CD14-positive monocyte (primary cell): ENCODE results near the gene PCDHGA11. TPM values are rescaled to one million over a fixed set of nuclear protein-coding genes. Genes with fewer than 3 reads are reported as not detected.

Source experiments
- DNase-seq, 3 donors: peaks; one replicate each; pipeline ENCODE4 v3.0.0-alpha.2; 2011 to 2022
- H2AFZ ChIP-seq: 2 replicates; pipeline ENCODE4 v1.6.0; 2012; ENCODE audit warnings: mild to moderate bottlenecking, low read depth, low read length, inconsistent platforms; ENCODE audit not compliant: insufficient read depth, poor library complexity, severe bottlenecking
- H3K27ac ChIP-seq, 2 donors: 1 replicate in 1 of 2; 2 replicates in 1 of 2; pipeline ENCODE4 v1.5.1; 2012 to 2013; ENCODE audit warnings: low read length in 2 of 2, control low read depth in 1 of 2, inconsistent platforms in 1 of 2, low read depth in 1 of 2, mild to moderate bottlenecking in 1 of 2
- H3K27me3 ChIP-seq, 2 donors: one replicate each; pipeline versions ENCODE4 v1.6.0 to v1.6.1; 2011 to 2013; ENCODE audit warnings: low read length in 2 of 2; ENCODE audit not compliant: control insufficient read depth in 2 of 2, insufficient read depth in 2 of 2
- H3K36me3 ChIP-seq, 2 donors: replicated peaks in 1 of 2; 1 replicate in 1 of 2; 2 replicates in 1 of 2; pipeline versions ENCODE4 v1.5.1 to v1.6.1; 2012 to 2013; ENCODE audit warnings: low read length in 2 of 2, control low read depth in 1 of 2, inconsistent platforms in 1 of 2, mild to moderate bottlenecking in 1 of 2; ENCODE audit not compliant: insufficient read depth in 2 of 2, control insufficient read depth in 1 of 2
- H3K4me1 ChIP-seq, 2 donors: 1 replicate in 1 of 2; 2 replicates in 1 of 2; pipeline versions ENCODE4 v1.5.1 to v1.6.1; 2012 to 2013; ENCODE audit warnings: low read length in 2 of 2, control low read depth in 1 of 2, inconsistent platforms in 1 of 2, mild to moderate bottlenecking in 1 of 2, moderate library complexity in 1 of 2; ENCODE audit not compliant: insufficient read depth in 2 of 2, control insufficient read depth in 1 of 2
- H3K4me2 ChIP-seq: replicated peaks from 2 replicates; pipeline ENCODE3; 2012; ENCODE audit warnings: low read length, moderate library complexity, mild to moderate bottlenecking; ENCODE audit not compliant: poor library complexity, severe bottlenecking; ENCODE audit errors: extremely low read depth
- H3K4me3 ChIP-seq, 3 experiments: fragments of 200-600 bp in 1 of 3; sonication (generic) in 1 of 3; replicated peaks in 1 of 3; 1 replicate in 2 of 3; 2 replicates in 1 of 3; pipeline ENCODE4 v1.5.1; 2011 to 2013; ENCODE audit warnings: low read length in 3 of 3, mild to moderate bottlenecking in 3 of 3, control low read depth in 2 of 3, low read depth in 2 of 3, inconsistent platforms in 1 of 3, moderate library complexity in 1 of 3
- H3K79me2 ChIP-seq: 2 replicates; pipeline ENCODE4 v1.6.0; 2012; ENCODE audit warnings: mild to moderate bottlenecking, control low read depth, inconsistent platforms, low read length, moderate library complexity; ENCODE audit not compliant: insufficient read depth
- H3K9ac ChIP-seq: 2 replicates; pipeline ENCODE4 v1.6.0; 2017; ENCODE audit warnings: low read length, mild to moderate bottlenecking; ENCODE audit not compliant: insufficient read depth, poor library complexity, severe bottlenecking
- H3K9me3 ChIP-seq, 2 donors: replicated peaks in 1 of 2; 1 replicate in 1 of 2; 2 replicates in 1 of 2; pipeline versions ENCODE4 v1.5.1 to v1.6.1; 2012 to 2013; ENCODE audit warnings: low read length in 2 of 2, control low read depth in 1 of 2; ENCODE audit not compliant: control insufficient read depth in 1 of 2, insufficient read depth in 1 of 2
- H4K20me1 ChIP-seq: 2 replicates; pipeline ENCODE4 v1.6.0; 2012; ENCODE audit warnings: mild to moderate bottlenecking, low read length, control low read depth, moderate library complexity; ENCODE audit not compliant: insufficient read depth
- H3K27ac Mint-ChIP-seq, 7 donors: one replicate each; pipeline ENCODE4 v1.8.0; 2020; ENCODE audit warnings: mild to moderate bottlenecking in 7 of 7, mixed read lengths in 7 of 7, moderate library complexity in 6 of 7, inconsistent platforms in 2 of 7
- H3K27me3 Mint-ChIP-seq, 3 donors: one replicate each; pipeline ENCODE4 v1.8.0; 2021 to 2022; ENCODE audit warnings: low read depth in 3 of 3, mild to moderate bottlenecking in 3 of 3, mixed read lengths in 3 of 3, moderate library complexity in 3 of 3, inconsistent platforms in 1 of 3
- H3K36me3 Mint-ChIP-seq, 2 donors: one replicate each; pipeline ENCODE4 v1.8.0; 2020; ENCODE audit warnings: mixed read lengths in 2 of 2, inconsistent platforms in 1 of 2, mild to moderate bottlenecking in 1 of 2
- H3K4me1 Mint-ChIP-seq: one replicate; pipeline ENCODE4 v1.8.0; 2020; ENCODE audit warnings: mild to moderate bottlenecking, mixed read lengths
- H3K4me3 Mint-ChIP-seq, 2 donors: one replicate each; pipeline ENCODE4 v1.8.0; 2020; ENCODE audit warnings: mild to moderate bottlenecking in 2 of 2, mixed read lengths in 2 of 2, moderate library complexity in 1 of 2
- H3K9me3 Mint-ChIP-seq, 7 donors: one replicate each; pipeline ENCODE4 v1.8.0; 2020 to 2022; ENCODE audit warnings: mixed read lengths in 7 of 7, mild to moderate bottlenecking in 6 of 7, moderate library complexity in 6 of 7, inconsistent platforms in 2 of 7
- WGBS: methylation state at CpG from one replicate; pipeline ENCODE4 v1.1.5; 2013; ENCODE audit warnings: missing lambda C conversion rate; ENCODE audit not compliant: insufficient coverage; 5-methylcytosine and 5-hydroxymethylcytosine counted together
- intact Hi-C, 2 donors: fragments of 100-400 bp; cut with micrococcal nuclease; formaldehyde crosslinking; loops; one replicate each; pipeline versions ENCODE4 v1.15.0 to v1.15.1; 2023
- polyA plus RNA-seq, 3 donors: library from polyadenylated mRNA; depleted of rRNA in 1 of 3; unstranded in 2 of 3; stranded (reverse) in 1 of 3; fragments of 300-500 nt in 2 of 3; fragments of >200 nt in 1 of 3; fragmentation: Illumina TruSeq in 2 of 3; gene quantifications; 1 replicate in 2 of 3; 2 replicates in 1 of 3; pipeline ENCODE4 v1.2.3, GENCODE V29; 2012 to 2021
- TF ChIP-seq, protein P1 (sequence below): fragments of 200-600 bp; IDR thresholded peaks from one replicate; pipeline ENCODE4 v1.8.0; 2022; ENCODE audit warnings: antibody characterized with exemption, mild to moderate bottlenecking

Gene PCDHGA11
- polyA plus RNA-seq, 3 donors = not detected

GRCh38 chr5:141465351-141465750 is 44.5 kb downstream of the PCDHGA11 start:
- H2AFZ ChIP-seq = no peak overlapping the region
- Mint-ChIP-seq H3K27ac (no peak overlapping the region), H3K27me3 (peaks cover 1 to 11% (median 10%) of the 10 kb centered on the region in 3 donors), H3K36me3 (no peaks in the 10 kb centered on the region), H3K4me3 (no peak overlapping the region), H3K4me1 (no peaks in the 10 kb centered on the region), H3K9me3 (peaks cover 0 to 3% (median 0%) of the 10 kb centered on the region in 7 donors)
- H3K4me3 ChIP-seq = no peak overlapping the region
- H3K9ac ChIP-seq = no peak overlapping the region
- no peaks in the 10 kb centered on the region for H3K4me1 ChIP-seq
- no peaks in the 10 kb centered on the region for H4K20me1 ChIP-seq
- intact Hi-C loops = no loop called here
- H3K9me3 ChIP-seq = no peaks in the 10 kb centered on the region
- H3K36me3 ChIP-seq = no peaks in the 10 kb centered on the region
- 100% methylated on average over 1 of the region's 3 CpGs for WGBS
- H3K27ac ChIP-seq = no peak overlapping the region
- TF ChIP-seq, protein P1, sequence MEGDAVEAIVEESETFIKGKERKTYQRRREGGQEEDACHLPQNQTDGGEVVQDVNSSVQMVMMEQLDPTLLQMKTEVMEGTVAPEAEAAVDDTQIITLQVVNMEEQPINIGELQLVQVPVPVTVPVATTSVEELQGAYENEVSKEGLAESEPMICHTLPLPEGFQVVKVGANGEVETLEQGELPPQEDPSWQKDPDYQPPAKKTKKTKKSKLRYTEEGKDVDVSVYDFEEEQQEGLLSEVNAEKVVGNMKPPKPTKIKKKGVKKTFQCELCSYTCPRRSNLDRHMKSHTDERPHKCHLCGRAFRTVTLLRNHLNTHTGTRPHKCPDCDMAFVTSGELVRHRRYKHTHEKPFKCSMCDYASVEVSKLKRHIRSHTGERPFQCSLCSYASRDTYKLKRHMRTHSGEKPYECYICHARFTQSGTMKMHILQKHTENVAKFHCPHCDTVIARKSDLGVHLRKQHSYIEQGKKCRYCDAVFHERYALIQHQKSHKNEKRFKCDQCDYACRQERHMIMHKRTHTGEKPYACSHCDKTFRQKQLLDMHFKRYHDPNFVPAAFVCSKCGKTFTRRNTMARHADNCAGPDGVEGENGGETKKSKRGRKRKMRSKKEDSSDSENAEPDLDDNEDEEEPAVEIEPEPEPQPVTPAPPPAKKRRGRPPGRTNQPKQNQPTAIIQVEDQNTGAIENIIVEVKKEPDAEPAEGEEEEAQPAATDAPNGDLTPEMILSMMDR = no peak
- DNase-seq = no peak
- H3K79me2 ChIP-seq = no peaks in the 10 kb centered on the region
- H3K4me2 ChIP-seq = no peak overlapping the region
- H3K27me3 ChIP-seq = no peaks in the 10 kb centered on the region

Other genes starting within 250 kb of the PCDHGA11 start
- not detected for gene PCDHB7, start 248.4 kb upstream of the PCDHGA11 start, polyA plus RNA-seq
- not detected for gene PCDHB8, start 243.3 kb upstream of the PCDHGA11 start, polyA plus RNA-seq
- gene PCDHB16, start 238.7 kb upstream of the PCDHGA11 start, polyA plus RNA-seq = not detected
- gene PCDHB9, start 233.9 kb upstream of the PCDHGA11 start, polyA plus RNA-seq = not detected
- gene PCDHB10, start 228.7 kb upstream of the PCDHGA11 start, polyA plus RNA-seq = not detected
- not detected for gene PCDHB11, start 221.4 kb upstream of the PCDHGA11 start, polyA plus RNA-seq
- gene PCDHB12, start 212.3 kb upstream of the PCDHGA11 start, polyA plus RNA-seq = not detected
- gene PCDHB13, start 207.1 kb upstream of the PCDHGA11 start, polyA plus RNA-seq = not detected
- gene PCDHB14, start 197.7 kb upstream of the PCDHGA11 start, polyA plus RNA-seq = not detected
- not detected for gene PCDHB15, start 175.7 kb upstream of the PCDHGA11 start, polyA plus RNA-seq
- not detected for gene SLC25A2, start 117.0 kb upstream of the PCDHGA11 start, polyA plus RNA-seq
- gene TAF7, start 100.3 kb upstream of the PCDHGA11 start, polyA plus RNA-seq = 10 to 100 TPM; 11.8 to 57.5 (median 52.7) TPM
- gene PCDHGA1, start 90.5 kb upstream of the PCDHGA11 start, polyA plus RNA-seq = not detected
- gene PCDHGA2, start 82.3 kb upstream of the PCDHGA11 start, polyA plus RNA-seq = not detected
- not detected for gene PCDHGA3, start 77.2 kb upstream of the PCDHGA11 start, polyA plus RNA-seq
- not detected for gene PCDHGB1, start 71.0 kb upstream of the PCDHGA11 start, polyA plus RNA-seq
- gene PCDHGA4, start 66.0 kb upstream of the PCDHGA11 start, polyA plus RNA-seq = under 1 TPM in 1 of 3 donors, not detected in 2; 0.03 TPM
- under 1 TPM in 1 of 3 donors, not detected in 2; 0.01 TPM for gene PCDHGB2, start 61.1 kb upstream of the PCDHGA11 start, polyA plus RNA-seq
- gene PCDHGA5, start 56.9 kb upstream of the PCDHGA11 start, polyA plus RNA-seq = not detected
- gene PCDHGB3, start 50.8 kb upstream of the PCDHGA11 start, polyA plus RNA-seq = not detected
- not detected for gene PCDHGA6, start 47.2 kb upstream of the PCDHGA11 start, polyA plus RNA-seq
- not detected for gene PCDHGA7, start 38.3 kb upstream of the PCDHGA11 start, polyA plus RNA-seq
- gene PCDHGB4, start 33.4 kb upstream of the PCDHGA11 start, polyA plus RNA-seq = not detected
- gene PCDHGA8, start 28.4 kb upstream of the PCDHGA11 start, polyA plus RNA-seq = not detected
- under 1 TPM in 2 of 3 donors, not detected in 1; 0.01 to 0.08 TPM for gene PCDHGB5, start 23.1 kb upstream of the PCDHGA11 start, polyA plus RNA-seq
- gene PCDHGA9, start 18.3 kb upstream of the PCDHGA11 start, polyA plus RNA-seq = not detected
- gene PCDHGB6, start 13.0 kb upstream of the PCDHGA11 start, polyA plus RNA-seq = under 1 TPM in 2 of 3 donors, not detected in 1; 0.01 to 0.06 TPM
- gene PCDHGA10, start 8.1 kb upstream of the PCDHGA11 start, polyA plus RNA-seq = not detected
- under 1 TPM in 1 of 3 donors, not detected in 2; 0.04 TPM for gene PCDHGB7, start 3.4 kb upstream of the PCDHGA11 start, polyA plus RNA-seq
- under 1 TPM in 1 of 3 donors, not detected in 2; 0.01 TPM for gene PCDHGA12, start 9.5 kb downstream of the PCDHGA11 start, polyA plus RNA-seq
- under 1 TPM in 1 of 3 donors, not detected in 2; 0.33 TPM for gene PCDHGC3, start 54.9 kb downstream of the PCDHGA11 start, polyA plus RNA-seq
- gene PCDHGC4, start 64.0 kb downstream of the PCDHGA11 start, polyA plus RNA-seq = not detected
- not detected for gene PCDHGC5, start 68.0 kb downstream of the PCDHGA11 start, polyA plus RNA-seq
- gene DIAPH1, start 197.9 kb downstream of the PCDHGA11 start, polyA plus RNA-seq = 100 to 1,000 TPM in 1 of 3 donors, 10 to 100 TPM in 2; 60.2 to 140 (median 98.6) TPM
- gene HDAC3, start 215.8 kb downstream of the PCDHGA11 start, polyA plus RNA-seq = 100 to 1,000 TPM in 1 of 3 donors, 10 to 100 TPM in 2; 80.5 to 103 (median 82.3) TPM
- gene RELL2, start 215.9 kb downstream of the PCDHGA11 start, polyA plus RNA-seq = 10 to 100 TPM in 1 of 3 donors, 1 to 10 TPM in 2; 1.0 to 17.3 (median 1.3) TPM
- 10 to 100 TPM in 1 of 3 donors, 1 to 10 TPM in 2; 3.0 to 73.3 (median 3.4) TPM for gene FCHSD1, start 230.4 kb downstream of the PCDHGA11 start, polyA plus RNA-seq